ENCODE measurements around the gene NCAM1.

Gene NCAM1

DNA sequence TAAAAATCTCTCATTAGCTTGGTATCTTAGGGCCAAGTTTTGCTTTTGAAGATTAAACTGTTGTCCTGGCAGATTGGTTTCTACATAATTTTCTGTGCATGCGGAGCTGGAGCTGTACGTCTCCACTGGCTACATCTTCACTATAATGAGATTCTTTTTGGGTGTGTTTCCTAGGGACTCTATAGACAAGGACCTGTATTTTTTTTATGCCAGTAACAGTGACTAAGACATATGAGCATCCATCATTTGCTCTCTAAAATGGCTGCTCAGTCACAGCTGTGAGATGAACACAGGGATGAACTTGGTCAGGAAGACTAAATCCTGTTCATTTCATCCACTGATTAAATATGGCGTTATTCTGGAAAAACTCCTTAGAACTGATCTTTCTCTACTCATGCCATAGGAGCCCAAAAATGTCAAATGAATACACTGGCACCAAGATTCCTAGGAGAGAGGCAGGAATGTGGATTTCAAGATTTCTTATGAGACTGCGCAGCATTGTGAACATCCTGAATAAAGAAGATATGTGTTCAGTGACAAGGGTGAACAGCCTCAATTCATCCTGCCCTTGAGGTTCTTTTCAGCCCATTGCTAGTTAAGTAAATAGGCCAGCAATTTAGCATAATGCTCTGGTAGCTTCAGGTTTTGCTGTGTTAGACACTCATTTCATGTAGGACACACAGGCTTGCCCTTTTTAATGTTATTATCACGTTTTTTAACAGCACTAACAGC, 168.2 kb downstream of the NCAM1 start:
- DNase-seq (ENCODE audit: low read depth in 2 of 3, low spot score in 2 of 3), result no peak

DNA sequence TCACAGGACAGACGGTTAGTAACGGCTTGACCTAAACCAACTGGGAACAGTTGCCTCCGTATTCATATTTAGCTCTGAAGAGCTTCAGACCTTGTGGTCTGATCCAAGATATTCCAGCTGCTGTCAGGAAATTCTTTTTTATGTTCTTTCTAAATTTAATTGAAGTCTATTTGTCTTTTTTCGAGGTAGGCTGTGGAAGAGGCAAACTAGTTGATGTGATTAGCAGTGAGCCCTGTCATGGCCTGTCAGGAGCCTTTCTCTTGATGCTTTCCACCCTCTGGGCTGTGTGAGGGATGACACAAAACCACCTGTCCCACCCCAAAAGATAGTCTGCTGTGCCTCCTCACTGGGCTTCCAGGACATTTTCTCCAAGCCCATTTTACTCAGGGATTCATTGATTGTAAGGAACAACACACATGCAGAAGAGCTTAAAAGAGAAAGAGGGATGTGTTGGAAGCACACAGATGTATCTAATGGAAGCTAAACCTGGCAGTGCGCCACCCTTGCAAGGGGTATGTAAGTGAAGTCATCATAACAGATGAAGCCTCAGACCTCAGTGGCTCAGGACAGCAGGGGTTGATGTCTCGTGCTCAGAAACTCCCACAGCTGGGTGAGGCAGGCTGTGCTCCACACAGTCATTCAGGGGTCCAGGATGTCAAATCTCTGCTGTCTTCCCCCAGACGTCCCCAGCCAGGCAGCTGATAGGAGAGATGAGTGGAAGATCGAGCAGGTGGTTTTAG, 170.0 kb downstream of the NCAM1 start:
- DNase-seq (ENCODE audit: low read depth in 2 of 3, low spot score in 2 of 3), result no peak

GRCh38 chr11:113133071-113133470, 171.9 kb downstream of the NCAM1 start:
- DNase-seq (ENCODE audit: low read depth in 2 of 3, low spot score in 2 of 3), result no peak

GRCh38 chr11:113134626-113135025, 173.4 kb downstream of the NCAM1 start:
- DNase-seq (ENCODE audit: low read depth in 2 of 3, low spot score in 2 of 3), result no peak

DNA sequence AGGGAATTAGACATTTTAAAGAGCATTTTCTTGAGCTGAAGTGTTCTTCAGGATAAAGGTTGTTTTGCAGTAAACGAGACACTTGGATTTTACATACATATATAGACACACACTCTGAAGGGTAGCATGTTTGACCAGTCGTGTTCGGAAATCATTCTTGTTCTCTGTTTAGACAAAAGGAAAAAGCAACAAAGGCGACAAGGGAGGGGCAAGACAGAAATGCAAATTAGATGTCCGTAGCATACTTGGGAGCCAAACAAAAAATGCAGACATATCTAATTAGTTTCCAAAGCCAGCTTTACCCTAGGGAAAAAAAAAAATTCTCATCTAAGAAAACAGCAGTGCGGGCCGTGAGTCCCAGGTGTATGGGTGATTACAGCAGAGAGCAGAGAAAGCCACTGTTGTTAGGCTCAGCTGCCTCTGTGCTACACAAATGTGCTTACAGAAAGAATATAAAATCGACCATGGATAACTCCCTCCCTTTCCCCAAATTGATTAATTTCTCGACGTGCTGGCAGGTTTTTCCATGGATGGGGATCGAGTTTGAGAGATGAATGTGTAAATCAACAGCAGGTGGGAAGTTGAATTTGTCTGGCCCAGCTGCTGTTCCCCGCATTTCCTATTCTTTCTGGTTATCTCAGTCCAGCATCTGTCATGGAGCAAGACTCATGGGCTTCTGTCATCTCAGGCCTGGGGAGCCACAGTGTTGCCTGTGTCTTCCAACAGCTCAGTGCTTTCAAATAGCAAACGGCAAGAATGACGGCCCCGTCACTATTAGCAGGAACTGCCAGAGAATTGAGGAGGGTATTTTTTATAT, 176.7 kb downstream of the NCAM1 start:
- DNase-seq (ENCODE audit: low read depth in 2 of 3, low spot score in 2 of 3), result no peak

GRCh38 chr11:113138731-113139130, 177.5 kb downstream of the NCAM1 start:
- DNase-seq (ENCODE audit: low read depth in 2 of 3, low spot score in 2 of 3), result no peak

DNA sequence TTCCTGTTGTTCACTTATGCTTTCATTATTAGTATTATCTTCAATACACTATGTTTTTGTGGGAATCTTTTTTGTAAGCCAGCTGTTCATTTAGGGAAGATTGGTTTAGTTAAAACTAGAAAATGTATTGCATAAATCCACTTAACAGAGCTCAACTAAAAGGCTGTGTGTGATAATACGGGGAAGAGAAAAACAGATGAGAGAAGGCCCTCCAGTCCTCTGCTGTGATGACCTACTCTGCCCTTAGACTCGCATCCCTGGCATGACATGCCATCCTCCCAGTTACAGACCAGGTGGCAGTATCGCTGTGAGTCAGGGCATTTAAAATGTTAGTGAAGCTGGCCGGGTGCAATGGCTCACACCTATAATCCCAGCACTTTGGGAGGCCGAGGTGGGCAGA, 179.8 kb downstream of the NCAM1 start:
- DNase-seq (ENCODE audit: low read depth in 2 of 3, low spot score in 2 of 3), result no peak

GRCh38 chr11:113142508-113142907, 181.3 kb downstream of the NCAM1 start:
- DNase-seq (ENCODE audit: low read depth in 2 of 3, low spot score in 2 of 3), result no peak

- DNase-seq (ENCODE audit: low read depth in 2 of 3, low spot score in 2 of 3), result no peak
Observed at GRCh38 chr11:113147249-113147648, 186.0 kb downstream of the NCAM1 start.

GRCh38 chr11:113148076-113148475, 186.9 kb downstream of the NCAM1 start:
- no peak for DNase-seq (ENCODE audit: low read depth in 2 of 3, low spot score in 2 of 3)

DNA sequence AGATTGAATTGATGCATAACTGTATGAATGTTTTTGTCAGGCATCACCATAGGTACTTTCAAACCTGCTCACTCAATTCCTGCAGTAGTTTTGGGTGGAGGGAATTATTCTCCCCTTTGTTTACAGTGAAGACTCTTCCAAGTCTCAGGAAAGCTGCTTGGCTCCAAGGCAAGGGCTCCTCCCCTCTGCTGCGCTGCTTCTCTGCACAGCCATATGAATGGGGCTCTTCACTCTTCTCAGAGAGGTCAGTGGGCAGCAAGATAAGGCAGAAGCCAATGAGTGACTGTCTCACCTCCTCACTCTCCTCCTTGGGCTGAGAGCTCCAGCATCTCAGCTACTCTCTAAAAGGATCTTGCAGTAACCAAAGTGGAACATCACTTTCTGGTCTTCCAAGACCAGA, 187.4 kb downstream of the NCAM1 start:
- no peak for DNase-seq (ENCODE audit: low read depth in 2 of 3, low spot score in 2 of 3)

GRCh38 chr11:113151521-113151920, 190.3 kb downstream of the NCAM1 start:
- no peak for DNase-seq (ENCODE audit: low read depth in 2 of 3, low spot score in 2 of 3)

- DNase-seq (ENCODE audit: low read depth in 2 of 3, low spot score in 2 of 3), result no peak
Observed at GRCh38 chr11:113152500-113152899, 191.3 kb downstream of the NCAM1 start.

DNA sequence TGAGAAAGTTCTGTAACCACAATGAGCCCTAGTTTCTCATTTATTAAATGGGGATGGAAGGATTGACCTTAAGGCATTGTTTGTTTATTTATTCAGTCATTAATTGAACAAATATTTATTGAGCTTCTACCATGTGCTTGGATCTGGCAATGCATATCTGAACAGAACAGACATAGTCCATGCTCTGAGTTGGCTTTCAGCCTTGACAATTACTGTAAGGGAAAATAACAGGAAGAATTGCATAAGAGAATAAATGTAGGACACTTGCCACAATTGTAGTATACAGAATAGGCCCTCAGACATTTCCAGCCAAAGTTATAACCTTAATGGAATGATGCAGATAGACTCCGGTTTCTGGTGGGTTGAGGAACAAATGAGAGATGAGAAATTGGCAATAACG, 192.6 kb downstream of the NCAM1 start:
- DNase-seq (ENCODE audit: low read depth in 2 of 3, low spot score in 2 of 3), result no peak

- no peak for DNase-seq (ENCODE audit: low read depth in 2 of 3, low spot score in 2 of 3)
Observed at GRCh38 chr11:113159988-113160807, 199.0 kb downstream of the NCAM1 start.

- DNase-seq (ENCODE audit: low read depth in 2 of 3, low spot score in 2 of 3), result no peak
Observed at GRCh38 chr11:113160808-113161124, 199.5 kb downstream of the NCAM1 start.

DNA sequence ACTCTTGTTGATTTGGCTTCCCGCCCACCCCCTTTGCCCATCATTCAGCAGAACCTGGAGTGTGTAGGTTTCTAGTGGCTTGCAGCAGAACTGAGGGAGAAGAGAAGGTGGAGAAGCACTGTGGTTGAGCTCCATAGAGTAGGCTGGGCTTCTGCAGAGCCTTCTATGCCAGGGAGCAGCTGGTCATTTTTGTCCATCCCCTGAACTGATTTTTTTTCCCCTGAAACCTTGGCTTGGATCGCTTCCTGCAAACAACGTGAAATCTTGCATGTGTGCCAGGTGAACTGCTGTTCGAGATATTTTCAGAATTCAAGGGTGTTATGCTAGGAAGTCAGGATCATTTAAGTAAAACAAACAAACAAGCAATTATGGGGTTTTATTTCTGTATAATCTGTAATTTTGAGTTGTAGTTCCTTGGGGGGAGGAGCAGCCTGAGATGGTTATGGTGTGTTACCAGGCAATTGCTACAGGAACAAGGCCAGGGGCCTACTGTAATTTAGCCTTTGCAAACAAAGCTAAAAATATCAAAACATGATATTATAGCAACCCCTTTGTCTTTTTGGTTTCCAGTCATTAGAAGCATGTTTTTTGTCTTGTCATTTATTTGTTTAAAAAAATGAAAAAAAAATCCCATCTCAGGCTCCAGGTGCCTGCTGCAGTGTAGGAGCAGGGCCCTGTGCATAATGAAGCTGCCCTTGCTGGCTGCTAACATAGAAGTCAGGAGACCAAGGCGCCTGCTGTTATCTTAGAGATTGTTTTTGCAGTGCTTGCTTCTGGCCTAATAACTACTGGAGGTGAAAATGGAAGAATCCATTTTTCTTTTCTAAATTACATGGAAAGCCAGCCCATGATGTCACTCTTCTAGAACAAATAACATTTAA, 200.7 kb downstream of the NCAM1 start:
- DNase-seq (ENCODE audit: low read depth in 2 of 3, low spot score in 2 of 3), result no peak

DNA sequence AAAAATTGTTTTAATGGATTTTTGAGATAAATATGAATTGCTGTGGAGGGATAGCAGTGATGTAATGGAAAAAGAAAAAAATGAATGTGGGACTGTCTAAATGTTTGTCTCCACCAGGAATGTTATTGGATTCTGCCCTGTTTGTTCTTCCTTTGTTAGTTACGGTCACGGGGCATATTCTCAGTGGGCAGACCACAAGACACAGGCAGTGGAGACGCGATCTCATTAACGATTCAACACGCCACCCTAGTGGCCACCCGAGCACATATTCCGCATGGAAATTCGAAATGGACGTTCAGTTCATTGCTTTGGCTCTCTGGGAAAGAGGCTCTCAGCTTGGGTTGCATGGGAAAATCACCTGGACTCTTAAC, 201.4 kb downstream of the NCAM1 start:
- DNase-seq (ENCODE audit: low read depth in 2 of 3, low spot score in 2 of 3), result no peak

- no peak for DNase-seq (ENCODE audit: low read depth in 2 of 3, low spot score in 2 of 3)
Observed at GRCh38 chr11:113163291-113164030, 202.2 kb downstream of the NCAM1 start.

DNA sequence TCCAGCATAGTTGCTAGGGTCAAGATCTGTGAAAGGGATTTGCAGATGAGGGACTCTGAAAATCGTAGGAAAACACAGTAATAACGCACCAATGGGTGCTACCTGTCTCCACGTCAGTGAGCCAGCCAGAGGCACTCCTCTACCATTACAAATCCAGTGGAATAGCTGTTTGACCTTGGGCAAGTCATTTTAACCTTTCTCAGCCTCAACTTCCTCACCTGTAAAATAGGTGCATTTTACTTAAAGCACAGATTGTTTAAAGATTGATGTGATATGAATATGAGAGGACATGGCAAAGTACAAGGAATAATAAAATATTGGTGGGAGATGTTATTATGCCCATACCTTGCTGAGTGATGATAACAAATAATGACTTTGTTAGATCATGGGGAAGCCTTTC, 205.1 kb downstream of the NCAM1 start:
- DNase-seq (ENCODE audit: low read depth in 2 of 3, low spot score in 2 of 3), result no peak
